K562 (cell line): ENCODE data around the gene DENND1A. TPM values are rescaled to one million over a fixed set of nuclear protein-coding genes. Genes with fewer than 3 reads are reported as not detected.
A peak's percentile ranks its signal among the peaks of the same experiment; 100 is the strongest.

Source experiments
- CEBPG ChIP-seq, 3 experiments: fragments of 200-800 bp in 1 of 3; sonication (Bioruptor generic) in 1 of 3; sonication (generic) in 1 of 3; formaldehyde crosslinking in 1 of 3; IDR thresholded peaks in 2 of 3; conservative IDR thresholded peaks in 1 of 3; 2 replicates each; pipeline versions ENCODE4 v1.6.1 to v1.8.0; 2016 to 2022; ENCODE audit warnings: missing compliant biosample characterization in 2 of 3, missing genetic modification characterization in 2 of 3, mild to moderate bottlenecking in 1 of 3, missing genetic modification reagents in 1 of 3
- ELF2 ChIP-seq: fragments of 250-450 bp; sonication (Bioruptor Pico); IDR thresholded peaks from 2 replicates; pipeline ENCODE4 v1.5.0; 2021; ENCODE audit warnings: mild to moderate bottlenecking
- GATAD2A ChIP-seq: fragments of 450-650 bp; IDR thresholded peaks from 2 replicates; pipeline ENCODE4 v1.6.1; 2017
- HSF4 ChIP-seq: fragments of 250-450 bp; sonication (Bioruptor Pico); IDR thresholded peaks from 2 replicates; pipeline ENCODE4 v2.1.2; 2022; ENCODE audit warnings: mild to moderate bottlenecking, moderate library complexity, borderline replicate concordance
- NEUROD1 ChIP-seq: fragments of 150-350 bp; IDR thresholded peaks from 2 replicates; pipeline ENCODE4 v1.6.1; 2014; ENCODE audit warnings: borderline replicate concordance, low read length, low read depth; ENCODE audit not compliant: partially characterized antibody
- RBM34 ChIP-seq: fragments of 200-400 bp; formaldehyde crosslinking; IDR thresholded peaks from 2 replicates; pipeline ENCODE4 v1.6.1; 2018; ENCODE audit warnings: low read length, borderline replicate concordance; ENCODE audit not compliant: insufficient read depth
- SMARCC2 ChIP-seq: fragments of 450-650 bp; IDR thresholded peaks from 2 replicates; pipeline ENCODE4 v1.6.1; 2017; ENCODE audit warnings: antibody characterized with exemption, moderate library complexity, mild to moderate bottlenecking, low read depth
- TAF15 ChIP-seq: fragments of 200-400 bp; formaldehyde crosslinking; IDR thresholded peaks from 2 replicates; pipeline ENCODE4 v1.6.1; 2017; ENCODE audit warnings: mild to moderate bottlenecking, low read depth, low read length, moderate library complexity
- TCF15 ChIP-seq: fragments of 250-450 bp; sonication (Bioruptor Pico); IDR thresholded peaks from 2 replicates; pipeline ENCODE4 v1.8.0; 2022; ENCODE audit warnings: moderate library complexity, mild to moderate bottlenecking, inconsistent platforms
- ZFX ChIP-seq: sonication (generic); formaldehyde crosslinking; IDR thresholded peaks from 2 replicates; pipeline ENCODE4 v1.8.0; 2022; ENCODE audit warnings: mild to moderate bottlenecking, missing genetic modification reagents, moderate library complexity
- ZNF3 ChIP-seq: fragments of 250-450 bp; sonication (Bioruptor Pico); IDR thresholded peaks from 2 replicates; pipeline ENCODE4 v1.5.0; 2021; ENCODE audit warnings: mild to moderate bottlenecking, moderate library complexity
- ZNF561 ChIP-seq: fragments of 450-650 bp; formaldehyde crosslinking; conservative IDR thresholded peaks from 2 replicates; pipeline ENCODE4 v1.4.0; 2020; ENCODE audit warnings: mild to moderate bottlenecking, moderate library complexity
- polyA plus RNA-seq, 8 experiments: library from polyadenylated mRNA; depleted of rRNA in 4 of 8; stranded (reverse) in 5 of 8; unstranded in 3 of 8; fragments of >200 nt; fragmentation: Nextera tagmentation in 2 of 8; fragmentation: Illumina TruSeq in 1 of 8; extraction: Ambion mirVana in 2 of 8; extraction: Trizol in 1 of 8; gene quantifications; 2 replicates each; pipeline versions ENCODE4 v1.2.1 to v1.2.3, GENCODE V29; 2011 to 2014; ENCODE audit warnings: inconsistent platforms in 1 of 8, missing spikeins in 1 of 8
- total RNA-seq, 7 experiments: library from RNA; depleted of rRNA in 6 of 7; stranded (reverse); fragments of >200 nt in 6 of 7; fragmentation: Illumina TruSeq in 2 of 7; extraction: Trizol in 2 of 7; gene quantifications; 2 replicates each; pipeline versions ENCODE4 v1.2.1 to v1.2.3, GENCODE V29; 2011 to 2021; ENCODE audit warnings: low replicate concordance in 1 of 7
- TF ChIP-seq, protein P1 (sequence below): fragments of 450-650 bp; IDR thresholded peaks from 2 replicates; pipeline ENCODE4 v1.6.1; 2016; ENCODE audit warnings: low read depth
- TF ChIP-seq, protein P2 (sequence below): sonication (generic); formaldehyde crosslinking; IDR thresholded peaks from 2 replicates; pipeline ENCODE4 v1.8.1; 2023; ENCODE audit warnings: mild to moderate bottlenecking, missing genetic modification reagents

Gene DENND1A
- total and polyA plus RNA-seq, 9 of the 15 experiments (the other 6 are each of a cell fraction or from before 2014, with no cell fraction given), result 7.6 to 29.5 (median 15.7) TPM

DNA sequence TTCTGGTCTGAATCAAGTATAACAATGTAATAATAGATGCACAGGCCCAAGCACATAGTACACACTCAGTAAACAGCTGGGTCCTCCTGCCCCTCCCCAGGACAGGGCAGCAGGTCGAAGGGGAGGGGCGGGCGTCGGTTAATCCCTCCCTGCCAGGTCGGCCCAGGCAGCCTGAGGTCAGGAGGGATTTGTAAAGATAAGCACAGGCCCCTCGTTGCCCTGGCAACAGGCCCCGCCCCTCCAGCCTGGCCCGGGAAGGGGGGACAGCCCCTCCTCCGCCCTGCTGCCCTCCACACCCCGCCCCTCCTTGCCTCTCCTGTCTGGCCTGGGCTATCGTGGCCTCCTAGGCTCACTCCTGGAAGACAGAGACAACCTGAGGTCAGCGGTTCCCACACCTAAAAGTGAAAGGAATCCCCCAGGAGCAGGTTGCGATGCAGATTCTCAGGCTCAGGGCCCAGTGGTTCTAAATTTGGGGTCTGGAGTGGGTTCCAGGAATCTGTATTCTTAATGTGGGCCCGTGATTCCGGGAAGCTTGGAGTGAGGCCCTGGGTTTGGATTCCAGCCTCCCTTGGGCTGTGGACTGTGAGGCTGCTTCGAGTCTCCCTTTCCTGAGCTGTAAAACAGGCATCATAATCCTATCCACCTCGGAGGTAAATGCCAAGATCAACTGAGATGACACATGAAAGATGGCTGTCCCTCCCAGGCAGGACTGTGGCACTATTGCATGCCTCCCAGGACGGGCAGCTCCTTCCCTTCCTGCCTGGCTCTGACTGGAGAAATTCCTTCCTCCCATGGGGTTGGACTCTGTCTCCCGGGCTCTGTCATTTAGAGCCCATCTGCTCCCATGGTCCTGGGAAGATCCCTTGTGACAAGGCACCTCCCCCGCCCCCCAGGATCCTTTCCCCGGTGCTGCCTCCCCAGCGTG lies 569.5 kb downstream of the DENND1A start (continued):
- TF ChIP-seq, protein P1, sequence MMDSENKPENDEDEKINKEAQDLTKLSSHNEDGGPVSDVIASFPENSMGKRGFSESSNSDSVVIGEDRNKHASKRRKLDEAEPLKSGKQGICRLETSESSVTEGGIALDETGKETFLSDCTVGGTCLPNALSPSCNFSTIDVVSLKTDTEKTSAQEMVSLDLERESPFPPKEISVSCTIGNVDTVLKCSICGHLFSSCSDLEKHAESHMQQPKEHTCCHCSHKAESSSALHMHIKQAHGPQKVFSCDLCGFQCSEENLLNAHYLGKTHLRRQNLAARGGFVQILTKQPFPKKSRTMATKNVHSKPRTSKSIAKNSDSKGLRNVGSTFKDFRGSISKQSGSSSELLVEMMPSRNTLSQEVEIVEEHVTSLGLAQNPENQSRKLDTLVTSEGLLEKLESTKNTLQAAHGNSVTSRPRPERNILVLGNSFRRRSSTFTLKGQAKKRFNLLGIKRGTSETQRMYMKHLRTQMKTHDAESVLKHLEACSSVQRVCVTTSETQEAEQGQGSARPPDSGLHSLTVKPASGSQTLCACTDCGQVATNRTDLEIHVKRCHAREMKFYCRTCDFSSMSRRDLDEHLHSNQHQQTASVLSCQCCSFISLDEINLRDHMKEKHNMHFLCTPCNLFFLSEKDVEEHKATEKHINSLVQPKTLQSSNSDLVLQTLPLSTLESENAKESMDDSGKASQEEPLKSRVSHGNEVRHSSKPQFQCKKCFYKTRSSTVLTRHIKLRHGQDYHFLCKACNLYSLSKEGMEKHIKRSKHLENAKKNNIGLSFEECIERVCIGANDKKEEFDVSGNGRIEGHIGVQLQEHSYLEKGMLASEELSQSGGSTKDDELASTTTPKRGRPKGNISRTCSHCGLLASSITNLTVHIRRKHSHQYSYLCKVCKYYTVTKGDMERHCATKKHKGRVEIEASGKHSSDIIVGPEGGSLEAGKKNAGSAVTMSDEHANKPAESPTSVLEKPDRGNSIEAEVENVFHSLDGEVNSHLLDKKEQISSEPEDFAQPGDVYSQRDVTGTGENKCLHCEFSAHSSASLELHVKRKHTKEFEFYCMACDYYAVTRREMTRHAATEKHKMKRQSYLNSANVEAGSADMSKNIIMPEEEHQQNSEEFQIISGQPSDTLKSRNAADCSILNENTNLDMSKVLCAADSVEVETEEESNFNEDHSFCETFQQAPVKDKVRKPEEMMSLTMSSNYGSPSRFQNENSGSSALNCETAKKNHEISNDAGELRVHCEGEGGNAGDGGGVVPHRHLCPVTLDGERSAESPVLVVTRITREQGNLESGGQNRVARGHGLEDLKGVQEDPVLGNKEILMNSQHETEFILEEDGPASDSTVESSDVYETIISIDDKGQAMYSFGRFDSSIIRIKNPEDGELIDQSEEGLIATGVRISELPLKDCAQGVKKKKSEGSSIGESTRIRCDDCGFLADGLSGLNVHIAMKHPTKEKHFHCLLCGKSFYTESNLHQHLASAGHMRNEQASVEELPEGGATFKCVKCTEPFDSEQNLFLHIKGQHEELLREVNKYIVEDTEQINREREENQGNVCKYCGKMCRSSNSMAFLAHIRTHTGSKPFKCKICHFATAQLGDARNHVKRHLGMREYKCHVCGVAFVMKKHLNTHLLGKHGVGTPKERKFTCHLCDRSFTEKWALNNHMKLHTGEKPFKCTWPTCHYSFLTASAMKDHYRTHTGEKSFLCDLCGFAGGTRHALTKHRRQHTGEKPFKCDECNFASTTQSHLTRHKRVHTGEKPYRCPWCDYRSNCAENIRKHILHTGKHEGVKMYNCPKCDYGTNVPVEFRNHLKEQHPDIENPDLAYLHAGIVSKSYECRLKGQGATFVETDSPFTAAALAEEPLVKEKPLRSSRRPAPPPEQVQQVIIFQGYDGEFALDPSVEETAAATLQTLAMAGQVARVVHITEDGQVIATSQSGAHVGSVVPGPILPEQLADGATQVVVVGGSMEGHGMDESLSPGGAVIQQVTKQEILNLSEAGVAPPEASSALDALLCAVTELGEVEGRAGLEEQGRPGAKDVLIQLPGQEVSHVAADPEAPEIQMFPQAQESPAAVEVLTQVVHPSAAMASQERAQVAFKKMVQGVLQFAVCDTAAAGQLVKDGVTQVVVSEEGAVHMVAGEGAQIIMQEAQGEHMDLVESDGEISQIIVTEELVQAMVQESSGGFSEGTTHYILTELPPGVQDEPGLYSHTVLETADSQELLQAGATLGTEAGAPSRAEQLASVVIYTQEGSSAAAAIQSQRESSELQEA, result peak; percentile 76
- TF ChIP-seq ZNF3 (CRISPR knock-in tag) (no peak), HSF4 (CRISPR knock-in tag) (no peak), TAF15 (no peak), SMARCC2 (no peak), ZNF561 (CRISPR knock-in tag) (no peak), GATAD2A (0 out of 2 replicates have a peak, but pooled peaks have one; percentile 30), ZFX (peak; percentile 85), ELF2 (CRISPR knock-in tag) (no peak), RBM34 (no peak), NEUROD1 (peak; percentile 73), CEBPG (CRISPR knock-in tag; IDR thresholded peaks at IDR 0.05) (no peak), CEBPG (tag; conservative IDR thresholded peaks at IDR 0.05 in 1 of 2, IDR thresholded peaks at IDR 0.05 in 1 of 2) (no peak), TCF15 (CRISPR knock-in tag) (no peak)
- TF ChIP-seq, protein P2, sequence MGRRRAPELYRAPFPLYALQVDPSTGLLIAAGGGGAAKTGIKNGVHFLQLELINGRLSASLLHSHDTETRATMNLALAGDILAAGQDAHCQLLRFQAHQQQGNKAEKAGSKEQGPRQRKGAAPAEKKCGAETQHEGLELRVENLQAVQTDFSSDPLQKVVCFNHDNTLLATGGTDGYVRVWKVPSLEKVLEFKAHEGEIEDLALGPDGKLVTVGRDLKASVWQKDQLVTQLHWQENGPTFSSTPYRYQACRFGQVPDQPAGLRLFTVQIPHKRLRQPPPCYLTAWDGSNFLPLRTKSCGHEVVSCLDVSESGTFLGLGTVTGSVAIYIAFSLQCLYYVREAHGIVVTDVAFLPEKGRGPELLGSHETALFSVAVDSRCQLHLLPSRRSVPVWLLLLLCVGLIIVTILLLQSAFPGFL, result no peak
